Eye (tissue), 1 donor: ENCODE results near the gene LHX3.

Experiments used
- DNase-seq: peaks from one replicate; pipeline ENCODE4 v3.0.0-alpha.2; 2015

Gene LHX3

DNA sequence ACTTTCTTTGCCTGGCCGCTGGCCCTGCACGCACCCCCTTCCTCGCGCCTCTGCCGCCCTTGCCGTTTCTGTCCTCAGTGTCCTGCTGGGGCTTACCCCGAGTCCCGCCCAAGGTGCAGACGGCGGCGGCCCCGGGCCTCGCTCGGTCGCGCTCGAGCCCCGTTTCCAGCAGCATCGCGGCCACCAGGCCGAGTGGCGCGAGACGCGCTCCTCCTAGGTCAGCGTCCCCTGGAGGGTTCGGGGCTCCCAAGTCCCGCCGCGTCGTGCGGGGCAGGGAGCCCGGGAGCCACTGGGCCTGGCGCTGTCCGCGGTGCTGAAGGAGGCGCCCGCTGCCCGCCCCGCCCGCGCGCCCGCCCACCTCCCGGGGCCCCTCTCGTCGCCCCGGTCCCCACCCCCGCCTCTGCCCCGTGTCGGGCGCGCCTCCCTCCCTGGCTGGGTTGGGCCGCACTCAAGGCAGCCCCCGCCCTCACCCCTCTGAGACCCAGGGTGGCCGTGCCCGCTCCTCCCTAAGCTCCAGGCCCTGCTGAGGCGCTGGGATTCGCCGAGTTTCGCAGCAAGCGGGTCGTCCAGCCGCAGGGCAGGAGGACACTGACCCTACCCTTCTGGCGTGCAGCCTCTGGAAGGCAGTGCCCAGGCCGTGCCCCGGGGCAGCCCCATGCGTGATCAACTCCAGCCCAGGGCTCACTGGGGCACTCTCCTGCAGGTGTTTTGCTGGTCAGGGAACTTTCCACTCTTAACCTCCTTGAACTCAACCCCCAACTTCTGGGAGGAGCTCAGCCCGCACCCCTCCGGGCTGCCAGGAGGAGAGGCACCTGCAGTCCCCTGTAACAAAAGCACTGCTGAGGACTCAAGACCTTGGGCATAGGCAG lies at the start of gene LHX3:
TSS of gene LHX3 (minus strand) at position 291 of the 869 bp plus-strand sequence. CDS start at position 175, 116 bp downstream.
- DNase-seq: peak; percentile 73

DNA sequence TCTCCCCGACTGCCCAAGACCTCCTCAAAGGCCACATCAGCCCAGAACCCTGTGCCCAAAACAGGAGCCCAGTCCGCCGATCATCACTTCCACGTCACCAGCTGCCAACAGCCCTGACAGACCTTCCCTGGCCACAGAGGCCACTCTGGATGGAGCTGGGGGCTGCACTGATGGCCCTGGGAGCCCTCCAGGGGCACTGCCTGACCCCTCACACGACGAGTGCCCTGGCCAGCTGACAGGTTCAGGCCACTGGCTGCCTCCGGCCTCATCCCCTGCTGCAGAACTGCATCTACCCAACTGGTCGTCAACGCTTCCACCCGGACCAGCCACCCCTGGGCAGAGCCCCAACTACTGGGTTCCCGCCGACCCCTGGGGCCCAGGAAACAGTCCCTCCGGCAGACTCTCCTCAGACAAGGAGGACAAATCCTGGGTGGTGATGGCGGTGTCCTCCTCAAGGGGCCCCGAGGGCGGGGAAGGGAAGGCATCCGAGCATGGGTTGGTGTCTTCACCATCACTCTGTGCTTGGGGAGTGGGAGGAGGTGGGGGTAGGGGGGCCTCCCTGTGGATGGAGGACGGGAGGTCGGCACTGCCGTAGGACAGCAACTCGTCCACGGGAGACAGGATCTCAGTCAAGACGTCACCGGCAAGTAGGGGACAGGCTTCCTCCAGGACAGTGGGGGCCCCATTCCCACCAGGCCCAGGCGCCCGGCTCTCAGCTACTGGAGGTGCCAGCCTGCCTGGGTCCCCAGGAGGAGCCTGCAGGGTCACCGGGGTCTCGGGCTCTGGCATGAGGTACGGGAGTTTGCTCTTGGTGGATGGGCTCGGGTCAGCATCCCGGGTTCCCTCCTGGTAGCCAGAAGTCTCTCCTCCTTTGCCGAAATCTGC lies 48.6 kb upstream of the LHX3 start:
- no peak for DNase-seq

DNA sequence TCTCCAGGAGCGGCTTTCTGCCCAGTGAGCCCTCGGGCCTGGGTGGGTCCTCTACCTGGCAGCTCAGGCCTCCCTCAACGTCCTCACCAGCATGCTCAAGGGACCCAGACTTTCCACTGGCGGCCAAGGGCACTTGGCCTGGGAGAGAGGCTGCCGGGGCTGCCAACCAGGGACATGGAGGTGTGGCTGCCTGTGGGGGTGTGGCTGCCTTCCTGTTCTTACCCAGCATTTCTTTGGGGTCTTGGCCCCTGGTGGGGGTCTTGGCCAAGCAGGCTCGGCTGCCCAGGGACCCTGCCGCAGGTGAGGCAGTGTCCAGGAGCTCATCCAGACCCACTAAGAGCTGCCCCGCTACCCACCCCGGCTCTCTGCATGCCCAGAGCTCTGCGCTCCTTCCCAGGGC lies 47.9 kb upstream of the LHX3 start:
- DNase-seq: no peak

DNA sequence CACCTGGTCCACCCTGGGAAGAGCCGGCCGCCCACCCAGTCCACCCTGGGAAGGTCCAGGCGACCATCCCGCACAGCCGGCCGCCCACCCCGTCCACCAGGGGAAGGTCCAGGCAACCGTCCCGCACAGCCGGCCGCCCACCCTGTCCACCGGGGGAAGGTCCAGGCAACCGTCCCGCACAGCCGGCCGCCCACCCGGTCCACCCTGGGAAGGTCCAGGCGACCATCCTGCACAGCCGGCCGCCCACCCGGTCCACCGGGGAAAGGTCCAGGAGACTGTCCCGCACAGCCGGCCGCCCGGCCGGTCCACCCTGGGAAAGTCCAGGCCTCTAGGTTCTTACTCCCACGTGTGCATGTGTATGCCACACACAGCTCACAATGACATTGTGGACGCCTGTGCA lies 47.4 kb upstream of the LHX3 start:
- DNase-seq: no peak

DNA sequence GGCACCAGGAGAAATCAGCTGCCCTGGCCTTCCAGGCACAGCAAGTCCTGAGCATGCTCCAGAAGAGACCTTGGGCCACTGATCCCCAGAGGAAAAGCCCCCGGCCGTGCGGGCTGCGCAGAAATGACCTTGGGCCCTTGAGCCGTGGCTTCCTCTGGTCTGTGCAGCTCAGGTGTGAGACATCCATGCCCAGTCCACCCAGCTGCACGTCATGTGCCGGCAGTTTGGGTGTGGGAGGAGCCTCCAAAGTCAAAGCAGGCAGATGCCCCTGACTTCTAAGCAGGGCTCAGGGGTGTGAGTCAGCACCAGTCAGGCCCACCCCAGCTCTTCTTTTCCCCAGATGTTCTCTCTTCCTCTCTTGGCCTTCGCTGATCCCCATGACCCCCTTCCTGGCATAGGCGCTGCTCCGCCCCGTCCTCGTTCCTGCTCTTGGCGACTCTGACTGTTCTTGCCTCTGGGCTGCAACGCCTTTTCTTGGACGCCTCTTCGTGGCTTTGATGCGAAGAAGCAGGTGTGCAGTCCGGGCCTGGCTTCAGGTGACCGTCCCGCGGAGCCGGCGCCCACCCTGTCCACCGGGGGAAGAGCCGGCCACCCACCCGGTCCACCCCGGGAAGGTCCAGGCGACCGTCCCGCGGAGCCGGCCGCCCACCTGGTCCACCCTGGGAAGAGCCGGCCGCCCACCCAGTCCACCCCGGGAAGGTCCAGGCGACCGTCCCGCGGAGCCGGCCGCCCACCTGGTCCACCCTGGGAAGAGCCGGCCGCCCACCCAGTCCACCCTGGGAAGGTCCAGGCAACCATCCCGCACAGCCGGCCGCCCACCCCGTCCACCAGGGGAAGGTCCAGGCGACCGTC lies 46.6 kb upstream of the LHX3 start:
- no peak for DNase-seq

DNA sequence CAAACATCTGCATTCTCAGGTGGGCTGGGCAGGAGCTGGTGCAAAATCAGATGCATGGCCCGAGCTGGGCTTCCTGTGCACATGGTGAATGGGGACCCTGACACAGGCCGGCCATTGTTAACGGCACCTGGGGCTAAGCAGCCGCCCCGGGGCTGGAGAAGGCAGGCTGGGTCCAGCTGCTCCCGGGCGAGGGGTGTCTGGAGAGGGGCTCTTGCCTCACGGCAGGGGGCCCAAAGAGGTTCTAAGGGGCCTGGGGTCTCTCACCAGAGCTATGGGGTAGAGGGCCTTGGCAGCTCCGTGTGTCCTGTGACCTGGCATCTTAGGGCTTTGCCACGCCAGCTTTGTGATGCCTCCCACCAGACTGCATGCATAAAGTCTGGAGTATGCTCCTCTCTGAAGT lies 45.7 kb upstream of the LHX3 start:
- no peak for DNase-seq

DNA sequence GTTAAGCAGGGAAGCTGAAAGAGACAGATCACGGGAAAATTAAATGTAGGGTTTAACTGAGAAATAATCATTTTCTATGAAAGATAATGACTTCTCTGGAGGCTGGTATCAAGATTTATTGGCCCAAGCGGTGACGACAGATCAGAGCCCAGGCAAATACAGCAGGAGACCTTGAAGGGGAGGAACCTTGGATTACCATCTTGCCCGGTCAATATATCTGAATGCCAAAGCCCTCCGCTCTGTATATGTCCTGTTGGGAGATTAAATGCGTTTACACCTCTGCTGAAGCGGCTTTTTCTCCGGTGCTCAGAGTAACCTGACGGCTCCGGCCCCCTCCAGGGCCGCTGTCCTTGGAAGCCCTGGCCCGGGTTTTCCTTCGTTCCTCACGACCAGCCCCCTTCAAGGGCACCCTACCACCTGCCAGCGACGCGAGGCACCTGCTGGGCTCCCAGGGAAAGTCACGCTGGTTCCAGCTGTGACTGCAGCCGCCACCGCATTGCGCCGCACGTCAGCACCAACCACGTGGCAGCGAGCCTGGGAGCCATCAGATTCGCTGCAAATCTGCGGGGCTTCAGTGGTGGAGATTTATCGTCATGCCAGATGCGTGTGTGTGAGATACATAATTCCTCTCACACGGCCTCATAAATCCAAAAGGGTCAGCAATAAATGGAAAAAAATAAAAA lies 45.1 kb upstream of the LHX3 start:
- no peak for DNase-seq

DNA sequence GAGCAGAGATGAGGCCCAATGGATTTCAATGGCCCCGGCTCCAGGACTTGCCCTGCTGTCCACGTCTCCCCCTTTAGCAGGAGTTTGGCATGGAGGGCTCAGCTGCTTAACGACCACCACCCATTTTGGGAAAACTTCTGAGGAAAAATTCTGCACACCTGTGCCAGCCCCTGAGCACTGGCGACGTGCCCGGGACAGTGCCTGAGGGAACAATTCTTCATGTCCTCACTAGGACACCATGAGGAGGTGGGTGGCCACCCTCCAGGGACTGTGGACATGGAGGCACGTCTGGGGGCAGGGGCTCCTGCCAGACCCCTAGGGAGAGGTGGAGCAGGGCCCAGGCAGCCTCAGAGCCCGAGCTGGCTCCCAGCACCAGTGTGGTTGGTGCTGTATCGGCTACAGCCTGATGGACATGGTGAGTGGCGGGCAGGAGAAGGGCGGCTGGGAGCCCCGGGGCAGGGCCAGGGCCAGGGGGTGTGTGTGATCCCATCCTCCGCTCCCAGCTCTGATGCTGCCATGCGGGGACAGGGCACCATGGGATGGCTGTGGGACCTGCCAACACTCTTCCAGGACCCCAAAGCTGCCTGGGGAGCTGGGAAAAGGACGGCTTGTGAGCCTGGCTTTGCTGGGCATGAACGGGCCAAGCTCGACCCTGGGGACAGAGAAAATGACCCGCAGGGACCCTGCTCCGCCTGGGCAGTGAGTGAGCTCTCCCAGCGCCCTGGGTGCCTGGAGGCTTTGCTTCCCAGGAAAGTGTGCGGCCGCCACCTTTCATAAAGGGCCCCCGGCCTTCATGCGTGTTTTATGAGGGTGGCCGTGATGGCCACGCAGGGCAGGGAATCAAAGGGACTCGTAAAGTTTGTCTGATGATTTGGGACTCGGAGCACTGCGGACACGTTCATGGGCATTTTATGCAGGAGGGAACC lies 44.3 kb upstream of the LHX3 start:
- no peak for DNase-seq

DNA sequence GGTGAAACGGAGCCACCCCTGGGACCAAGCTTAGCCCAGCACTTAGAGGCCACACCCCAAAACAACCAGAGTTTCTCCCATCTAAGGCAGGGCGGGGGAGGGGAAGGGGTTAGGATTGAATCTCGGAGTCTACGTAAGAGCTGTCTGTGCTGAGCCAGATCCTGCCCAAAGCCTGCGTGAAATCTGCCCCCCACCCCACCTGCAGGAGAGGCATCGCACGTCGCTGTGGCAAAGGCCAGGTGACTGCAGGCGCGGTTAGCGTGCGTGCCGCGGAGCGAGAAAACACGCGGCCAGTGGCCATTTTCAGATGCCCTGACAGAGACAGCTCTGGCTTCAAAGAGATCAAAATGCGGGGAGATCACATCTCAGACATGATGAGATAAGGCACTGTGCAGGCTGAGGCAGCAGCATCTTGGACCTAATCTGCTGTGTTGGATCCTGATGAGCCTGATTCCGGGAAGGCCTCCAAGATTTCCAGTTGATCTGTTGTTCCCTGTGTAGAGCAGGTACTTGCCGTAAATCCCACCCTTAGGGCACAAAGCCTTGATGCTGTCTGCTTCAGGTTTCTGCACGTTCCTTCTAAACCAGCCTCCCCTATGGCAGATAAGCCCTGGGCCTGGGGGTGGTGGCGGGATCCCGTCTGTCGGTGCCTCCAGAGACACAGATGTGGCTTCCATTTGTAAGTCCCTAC lies 43.2 kb upstream of the LHX3 start:
- DNase-seq: no peak

DNA sequence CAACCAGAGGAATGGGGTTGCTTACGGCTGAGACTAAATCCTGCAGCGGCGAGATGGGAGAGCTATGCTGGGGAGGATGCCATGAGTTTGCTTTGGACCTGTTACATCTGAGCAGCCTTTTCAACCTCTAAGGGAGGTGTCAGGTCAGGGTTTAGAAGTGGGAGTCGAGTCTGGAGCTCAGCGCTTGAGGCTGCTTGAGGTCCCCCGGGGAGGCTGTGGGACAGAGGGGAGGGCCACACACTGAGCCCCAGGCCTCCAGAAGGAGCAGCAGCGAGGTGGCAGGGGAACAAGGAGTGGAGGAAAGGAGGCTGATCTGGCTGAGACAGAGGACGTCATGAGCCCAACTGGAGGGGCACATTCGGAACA lies 42.6 kb upstream of the LHX3 start:
- no peak for DNase-seq

DNA sequence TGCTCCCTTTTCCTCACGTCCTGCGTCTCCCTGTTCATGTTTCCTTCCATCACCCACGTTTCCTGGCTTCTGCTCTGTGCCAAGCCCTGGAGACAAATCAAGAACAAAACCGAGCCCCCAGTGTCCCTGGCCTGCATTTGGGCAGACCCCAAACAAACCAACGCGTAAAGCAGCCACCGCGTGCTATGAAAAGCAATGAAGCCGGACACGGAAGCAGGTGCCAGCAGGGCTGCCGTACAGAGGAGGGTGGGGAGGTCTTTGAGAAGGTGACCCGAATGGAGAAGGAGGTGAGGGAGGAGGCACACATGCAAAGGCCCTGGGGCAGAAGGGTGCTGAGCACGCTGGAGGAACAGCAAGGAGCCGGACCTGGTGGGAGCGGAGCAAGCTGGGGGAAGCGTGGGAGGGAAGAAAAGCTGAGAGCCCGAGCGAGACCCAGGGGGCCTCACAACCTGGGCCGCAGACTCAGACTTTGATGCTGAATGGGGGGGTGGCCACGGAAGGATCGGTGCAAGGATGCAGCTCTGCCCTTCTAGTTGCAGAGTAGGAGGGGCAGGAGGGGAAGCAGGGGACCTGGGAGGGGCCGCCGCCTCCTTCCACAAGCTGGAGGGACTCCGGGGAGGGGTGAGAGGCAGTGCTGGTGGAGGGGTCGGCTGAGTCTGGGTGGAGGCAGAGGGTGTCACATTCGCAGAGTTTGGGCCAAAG lies 42.1 kb upstream of the LHX3 start:
- DNase-seq: no peak

DNA sequence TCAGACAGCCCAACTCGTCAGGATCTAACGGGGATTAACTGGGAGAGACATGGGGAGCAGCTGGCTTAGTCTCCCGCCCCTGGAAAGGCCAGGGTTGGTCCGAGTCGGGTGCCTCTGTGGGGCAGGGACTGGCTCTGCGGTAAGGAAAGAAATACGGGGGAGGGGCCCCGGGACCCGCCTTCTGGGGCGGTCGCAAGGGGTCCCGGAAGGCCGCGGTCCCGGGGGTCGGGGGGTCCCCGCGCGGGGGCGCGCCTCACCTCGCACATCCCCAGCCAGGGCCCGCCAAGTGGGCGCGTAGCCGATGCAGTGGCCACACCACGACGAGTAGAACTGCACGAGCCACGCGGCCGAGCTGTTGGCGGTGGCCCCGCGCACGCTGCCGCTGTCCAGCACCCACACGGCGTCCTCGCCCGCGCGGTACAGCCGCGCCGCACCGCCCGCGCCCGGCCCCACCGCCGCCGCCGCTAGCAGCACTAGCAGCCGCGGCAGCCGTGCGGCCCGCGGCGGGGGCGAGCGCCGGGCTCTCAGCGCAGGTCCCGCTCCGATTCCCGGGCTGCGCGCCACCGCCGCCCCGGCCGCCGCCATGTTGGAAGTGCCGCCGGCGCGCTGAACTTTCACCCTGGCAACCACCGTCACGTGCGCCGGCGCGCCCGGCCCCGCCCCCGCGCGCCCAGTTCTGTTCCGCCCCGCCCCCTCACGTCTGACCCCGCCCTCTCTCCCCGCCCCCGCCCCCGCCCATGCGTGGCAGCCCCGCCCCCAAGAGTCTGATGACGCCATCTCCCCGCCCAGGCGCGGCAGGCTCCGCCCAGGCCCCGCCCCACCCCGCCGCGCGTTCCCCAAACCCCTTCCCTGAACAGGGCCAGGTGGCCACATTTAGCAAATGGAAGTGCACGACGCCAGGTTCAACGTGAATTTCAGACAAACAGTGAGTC lies 40.6 kb upstream of the LHX3 start, which contains the start of gene QSOX2:
TSS of gene QSOX2 (minus strand) at position 594 of the 932 bp plus-strand sequence. CDS start at position 585, 9 bp downstream.
- peak; percentile 90 for DNase-seq

DNA sequence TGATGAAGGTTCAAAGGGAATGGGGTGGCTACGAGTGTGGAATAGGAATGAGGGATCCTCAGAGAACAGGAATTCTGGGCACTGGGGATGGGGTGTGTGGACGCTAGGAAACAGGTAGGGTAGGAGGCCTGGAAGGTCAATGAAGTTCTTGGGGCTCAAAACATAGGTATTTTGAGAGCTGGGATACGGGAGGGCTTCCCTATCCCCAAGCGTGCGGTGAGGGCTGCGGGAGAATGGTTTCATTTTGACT lies 40.0 kb upstream of the LHX3 start:
- DNase-seq: no peak

DNA sequence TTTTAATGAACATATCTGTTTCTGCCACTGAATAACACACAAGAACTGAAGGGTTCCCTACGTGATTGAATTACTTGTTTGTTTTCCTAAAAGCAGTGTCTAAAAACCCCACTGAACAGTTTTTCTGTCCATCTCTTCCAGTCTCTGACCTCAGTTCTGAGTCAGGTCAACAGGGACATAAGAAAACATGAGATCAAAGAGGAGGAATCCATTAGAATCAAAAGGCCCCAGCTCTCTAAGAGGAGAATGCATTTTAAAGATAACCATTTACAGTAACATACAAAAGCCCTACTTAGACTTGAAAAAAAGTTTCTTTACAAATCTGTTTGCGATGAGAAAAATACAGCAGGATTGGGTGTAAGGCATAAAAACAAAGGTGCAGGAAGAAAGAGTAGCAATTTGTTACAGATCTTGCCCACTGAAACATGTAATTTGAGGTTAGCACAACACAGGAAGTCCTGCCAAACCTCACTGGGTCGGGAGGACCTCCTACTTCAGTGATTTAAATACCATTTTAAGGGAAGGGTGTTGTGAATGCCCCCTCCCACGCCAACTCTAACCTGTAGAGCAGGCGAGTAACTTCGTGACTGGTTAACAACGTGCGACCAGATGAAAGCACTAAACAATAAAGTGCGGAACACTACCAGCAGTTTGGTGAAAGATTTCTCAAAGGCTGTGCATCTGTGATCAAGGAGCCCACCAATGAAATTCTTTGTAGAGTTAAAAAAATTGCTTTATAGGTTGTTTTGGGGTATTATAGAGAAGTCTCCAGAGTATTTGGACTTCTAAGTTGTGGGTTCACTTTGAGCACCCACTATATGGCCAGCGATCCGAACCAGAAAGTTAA lies 39.4 kb upstream of the LHX3 start:
- DNase-seq: no peak

DNA sequence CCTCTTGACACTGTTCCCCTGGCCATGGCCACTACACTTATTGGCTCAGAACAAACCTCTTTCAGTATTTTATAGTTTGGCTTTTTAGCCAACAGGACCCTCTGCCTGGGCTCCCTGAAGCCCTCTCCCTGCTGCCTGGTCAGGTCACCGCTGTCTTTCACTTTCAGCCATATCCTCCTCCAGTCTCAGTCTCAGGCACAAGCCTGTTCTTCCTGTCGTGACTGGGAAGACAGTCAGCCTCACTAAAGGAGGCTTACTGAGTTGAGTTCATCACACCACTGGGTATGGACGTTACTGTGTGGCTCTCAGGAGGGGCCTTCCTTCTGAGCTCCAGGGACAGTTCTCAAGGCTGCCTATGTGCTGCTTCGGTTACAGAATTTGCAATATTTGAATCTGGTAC lies 38.7 kb upstream of the LHX3 start:
- DNase-seq: no peak

DNA sequence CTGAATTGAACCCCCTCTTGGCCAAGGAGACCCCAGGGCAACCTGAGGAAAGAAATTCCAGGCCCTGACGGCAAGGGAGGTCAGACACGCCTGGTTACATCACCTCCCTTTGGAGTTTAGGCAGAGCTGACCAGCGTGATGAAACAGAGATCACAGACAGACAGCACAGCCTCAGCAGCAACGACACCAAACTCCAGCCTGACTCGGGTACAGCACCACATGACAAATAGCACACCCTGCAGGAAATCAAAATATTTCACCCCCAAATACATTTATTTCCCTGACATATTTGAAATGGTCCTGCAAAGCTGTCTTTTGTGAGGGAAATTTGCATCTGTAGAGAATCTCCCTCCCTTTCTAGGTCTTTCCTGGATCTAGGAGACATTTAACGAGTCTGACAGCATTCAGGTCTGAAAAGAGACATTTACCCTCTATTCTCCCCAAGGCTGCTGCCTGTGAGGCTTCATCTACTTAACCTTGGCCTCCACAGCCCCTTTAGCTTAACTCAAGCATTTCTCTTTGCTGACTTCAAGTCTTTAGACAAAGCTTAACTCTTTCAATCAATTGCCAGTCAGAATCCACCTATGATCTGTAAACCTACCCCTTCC lies 38.1 kb upstream of the LHX3 start:
- no peak for DNase-seq

DNA sequence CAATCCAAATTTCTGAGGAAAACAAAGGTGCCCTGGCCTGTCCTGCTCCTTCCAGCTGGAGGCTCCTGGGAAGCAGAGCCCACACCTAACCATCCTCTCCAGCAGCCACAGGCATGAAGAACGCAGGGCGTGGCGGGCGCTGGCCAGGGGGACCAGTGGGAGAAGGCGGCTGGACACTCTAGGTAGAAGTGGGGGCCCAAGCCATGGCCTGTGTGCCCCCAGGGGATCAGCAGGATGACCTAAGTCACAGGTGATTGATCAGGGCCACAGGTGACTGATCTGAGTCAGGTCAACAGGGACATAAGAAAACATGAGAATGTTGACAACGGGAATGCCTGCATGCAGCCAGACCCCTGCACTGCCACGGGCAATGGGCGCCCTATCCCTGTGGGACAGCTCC lies 37.3 kb upstream of the LHX3 start:
- DNase-seq: no peak

DNA sequence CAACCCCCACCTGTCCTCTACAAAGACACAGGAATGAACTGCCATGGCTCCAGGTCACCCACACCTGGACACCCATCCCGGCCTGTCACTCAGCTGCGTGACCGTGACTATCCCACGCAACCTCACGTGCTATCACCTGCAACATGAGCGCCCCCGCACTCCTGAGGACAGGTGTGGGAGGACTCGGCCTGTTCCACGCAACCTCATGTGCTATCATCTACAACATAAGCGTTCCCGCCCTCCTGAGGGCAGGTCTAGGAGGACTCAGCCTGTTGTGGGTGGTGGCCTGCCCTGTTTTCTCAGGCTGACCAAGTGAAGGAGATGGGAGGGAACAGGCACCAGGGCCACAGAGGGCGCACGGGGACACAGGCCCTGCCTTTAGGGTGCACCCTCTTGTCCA lies 36.6 kb upstream of the LHX3 start:
- no peak for DNase-seq
